ENCODE data around the gene RPL18. TPM values are rescaled to one million over a fixed set of nuclear protein-coding genes. Genes with fewer than 3 reads are reported as not detected.
"Not testable (repeated sequence)": the region's sequence is repeated elsewhere in the genome, so short reads cannot be mapped to it uniquely, and the experiment has no call there.

Gene RPL18
- total RNA-seq, 1 donor from 2014 or later = 4,233 TPM

- Histone ChIP-seq H3K36me3 (ENCODE audit: control insufficient read depth, insufficient read depth, low read length) (no peaks in the 10 kb centered on the region), H3K4me3 (ENCODE audit: low read depth, low read length) (no peak overlapping the region), H3K27me3 (ENCODE audit: control insufficient read depth, insufficient read depth, low read length) (no peaks in the 10 kb centered on the region)
- no peak for FAIRE-seq
- no peak for DNase-seq (ENCODE audit: low read depth)
- no peak for TF ChIP-seq CTCF (IDR thresholded peaks at IDR 0.05; ENCODE audit: insufficient read depth, low read length, severe bottlenecking)
These were observed 44.7 kb upstream of the RPL18 start for GRCh38 chr19:48663667-48664066.

GRCh38 chr19:48661711-48662090, 42.7 kb upstream of the RPL18 start:
- Histone ChIP-seq H3K36me3 (ENCODE audit: control insufficient read depth, insufficient read depth, low read length) (no peaks in the 10 kb centered on the region), H3K27me3 (ENCODE audit: control insufficient read depth, insufficient read depth, low read length) (no peaks in the 10 kb centered on the region), H3K4me3 (ENCODE audit: low read depth, low read length) (no peak overlapping the region)
- FAIRE-seq (no peak), DNase-seq (ENCODE audit: low read depth) (no peak)
- TF ChIP-seq CTCF (IDR thresholded peaks at IDR 0.05; ENCODE audit: insufficient read depth, low read length, severe bottlenecking) = no peak

- Histone ChIP-seq H3K4me3 (ENCODE audit: low read depth, low read length) (no peak overlapping the region), H3K27me3 (ENCODE audit: control insufficient read depth, insufficient read depth, low read length) (no peaks in the 10 kb centered on the region), H3K36me3 (ENCODE audit: control insufficient read depth, insufficient read depth, low read length) (no peaks in the 10 kb centered on the region)
- TF ChIP-seq CTCF (IDR thresholded peaks at IDR 0.05; ENCODE audit: insufficient read depth, low read length, severe bottlenecking) = no peak
- no peak for FAIRE-seq
- DNase-seq (ENCODE audit: low read depth) = peak; percentile 87
These were observed 42.1 kb upstream of the RPL18 start for GRCh38 chr19:48660852-48661710.

DNA sequence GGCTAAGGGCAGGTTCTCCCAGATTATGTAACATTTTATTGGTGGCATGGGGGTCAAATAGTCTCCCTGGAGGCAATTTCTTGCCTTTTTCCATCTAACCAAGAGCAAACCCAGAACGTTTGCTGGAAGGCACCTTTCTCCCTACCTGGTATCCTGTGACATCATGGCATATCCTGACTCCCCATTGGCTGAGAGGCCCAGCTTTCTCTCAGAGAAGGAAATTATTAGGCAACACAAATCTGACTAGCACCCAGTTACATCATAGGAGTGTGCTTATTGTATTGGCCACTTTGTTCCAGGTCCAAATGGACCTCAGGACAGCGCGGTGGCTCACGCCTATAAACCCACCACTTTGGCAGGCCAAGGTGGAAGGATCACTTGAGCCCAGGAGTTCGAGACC, 40.8 kb upstream of the RPL18 start:
- FAIRE-seq = no peak

GRCh38 chr19:48658483-48658882, 39.5 kb upstream of the RPL18 start:
- no peak for DNase-seq (ENCODE audit: low read depth)
- no peak for TF ChIP-seq CTCF (IDR thresholded peaks at IDR 0.05; ENCODE audit: insufficient read depth, low read length, severe bottlenecking)
- no peak for FAIRE-seq
- Histone ChIP-seq H3K36me3 (ENCODE audit: control insufficient read depth, insufficient read depth, low read length) (no peaks in the 10 kb centered on the region), H3K4me3 (ENCODE audit: low read depth, low read length) (no peak overlapping the region), H3K27me3 (ENCODE audit: control insufficient read depth, insufficient read depth, low read length) (no peaks in the 10 kb centered on the region)

More for the DNA sequence above, 40.8 kb upstream of the RPL18 start:
- Histone ChIP-seq H3K27me3 (ENCODE audit: control insufficient read depth, insufficient read depth, low read length) (no peaks in the 10 kb centered on the region), H3K36me3 (ENCODE audit: control insufficient read depth, insufficient read depth, low read length) (no peaks in the 10 kb centered on the region), H3K4me3 (ENCODE audit: low read depth, low read length) (no peak overlapping the region)
- TF ChIP-seq CTCF (IDR thresholded peaks at IDR 0.05; ENCODE audit: insufficient read depth, low read length, severe bottlenecking) = no peak
- peak; percentile 61 for DNase-seq (ENCODE audit: low read depth)

GRCh38 chr19:48657828-48658227, 38.9 kb upstream of the RPL18 start:
- H3K27me3 ChIP-seq (ENCODE audit: control insufficient read depth, insufficient read depth, low read length); FAIRE-seq; H3K36me3 ChIP-seq (ENCODE audit: control insufficient read depth, insufficient read depth, low read length); H3K4me3 ChIP-seq (ENCODE audit: low read depth, low read length); DNase-seq (ENCODE audit: low read depth): not testable (repeated sequence)

All from bronchial epithelial cell (primary cell).